Measurements from ENCODE around the gene UBTFL1. TPM values are rescaled to one million over a fixed set of nuclear protein-coding genes. Genes with fewer than 3 reads are reported as not detected.

Gene UBTFL1
- total RNA-seq, 1 experiment from 2014 or later, result not detected

DNA sequence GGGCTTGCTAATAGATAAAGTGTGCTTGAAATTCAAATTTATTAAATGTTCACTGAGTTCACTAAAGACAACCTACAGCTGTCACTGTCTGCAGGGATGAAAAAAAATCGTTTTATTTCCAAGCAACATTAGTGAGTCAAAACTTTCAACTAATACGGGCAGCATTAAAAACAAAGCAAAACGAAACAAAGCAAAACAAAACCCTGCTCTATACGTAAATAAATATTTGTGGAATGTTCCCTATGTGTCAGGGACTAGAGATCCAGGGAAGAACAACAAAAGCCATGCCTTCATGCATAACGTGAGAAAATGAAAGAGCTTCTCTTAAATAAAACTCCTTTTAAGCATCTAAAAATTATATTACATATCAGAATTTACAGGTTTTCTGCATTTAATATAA, 49.3 kb downstream of the UBTFL1 start:
- H2BK12ac ChIP-seq (ENCODE audit: insufficient read length, low read depth, low read length), result no peak overlapping the region
- H3K4me3 Mint-ChIP-seq, result peak overlapping the region; percentile 72 to 78

More for the DNA sequence above, 49.3 kb downstream of the UBTFL1 start:
- no peaks in the 10 kb centered on the region; the same call in 1 of the 2 replicates for H3K4me1 ChIP-seq (ENCODE audit: insufficient read depth, low read length)
- H3T11ph ChIP-seq (ENCODE audit: low read length), result no peak overlapping the region
- Mint-ChIP-seq H3K27ac (peak overlapping the region in 1 of 3 experiments; percentile 4; a peak in 1 of 7 replicates), H3K36me3 (ENCODE audit: insufficient read depth in 1 of 3, low read depth in 3 of 3) (no peaks in the 10 kb centered on the region), H3K9me3 (no peaks in the 10 kb centered on the region), H3K4me1 (peaks cover 22 to 34% of the 10 kb centered on the region in 2 experiments), H3K27me3 (ENCODE audit: low read depth) (peaks cover 14% of the 10 kb centered on the region)
- H3K9ac ChIP-seq (ENCODE audit: extremely low read depth, insufficient read length, low read length), result peak overlapping the region; percentile 56
- no peak overlapping the region for H3K4ac ChIP-seq (ENCODE audit: low read depth, low read length)
- no peak overlapping the region for H4K91ac ChIP-seq (ENCODE audit: insufficient read length, low read depth, low read length)
- no peak overlapping the region for H2AFZ ChIP-seq (ENCODE audit: low read length)
- H3K56ac ChIP-seq (ENCODE audit: insufficient read length, low read depth, low read length), result no peak overlapping the region
- no peaks in the 10 kb centered on the region for H4K20me1 ChIP-seq (ENCODE audit: control insufficient read depth, insufficient read depth, insufficient read length)
- H3K23ac ChIP-seq (ENCODE audit: insufficient read length, low read depth, low read length), result no peak overlapping the region
- H4K8ac ChIP-seq (replicated peaks; ENCODE audit: insufficient read length, low read depth, low read length), result no peak overlapping the region
- TF ChIP-seq, protein P1, sequence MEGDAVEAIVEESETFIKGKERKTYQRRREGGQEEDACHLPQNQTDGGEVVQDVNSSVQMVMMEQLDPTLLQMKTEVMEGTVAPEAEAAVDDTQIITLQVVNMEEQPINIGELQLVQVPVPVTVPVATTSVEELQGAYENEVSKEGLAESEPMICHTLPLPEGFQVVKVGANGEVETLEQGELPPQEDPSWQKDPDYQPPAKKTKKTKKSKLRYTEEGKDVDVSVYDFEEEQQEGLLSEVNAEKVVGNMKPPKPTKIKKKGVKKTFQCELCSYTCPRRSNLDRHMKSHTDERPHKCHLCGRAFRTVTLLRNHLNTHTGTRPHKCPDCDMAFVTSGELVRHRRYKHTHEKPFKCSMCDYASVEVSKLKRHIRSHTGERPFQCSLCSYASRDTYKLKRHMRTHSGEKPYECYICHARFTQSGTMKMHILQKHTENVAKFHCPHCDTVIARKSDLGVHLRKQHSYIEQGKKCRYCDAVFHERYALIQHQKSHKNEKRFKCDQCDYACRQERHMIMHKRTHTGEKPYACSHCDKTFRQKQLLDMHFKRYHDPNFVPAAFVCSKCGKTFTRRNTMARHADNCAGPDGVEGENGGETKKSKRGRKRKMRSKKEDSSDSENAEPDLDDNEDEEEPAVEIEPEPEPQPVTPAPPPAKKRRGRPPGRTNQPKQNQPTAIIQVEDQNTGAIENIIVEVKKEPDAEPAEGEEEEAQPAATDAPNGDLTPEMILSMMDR (conservative IDR thresholded peaks at IDR 0.05), result no peak
- H2BK120ac ChIP-seq (ENCODE audit: low read depth, low read length, poor library complexity, severe bottlenecking), result no peak overlapping the region
- H2BK20ac ChIP-seq (ENCODE audit: low read depth, low read length, poor library complexity, severe bottlenecking), result no peak overlapping the region
- no peak overlapping the region for H2BK5ac ChIP-seq (ENCODE audit: insufficient read length, low read length)
- H4K5ac ChIP-seq (ENCODE audit: insufficient read length, low read depth, low read length), result no peak overlapping the region
- no peak overlapping the region for H2BK15ac ChIP-seq (ENCODE audit: low read depth, low read length)
- H2AK5ac ChIP-seq (ENCODE audit: insufficient read length, low read length), result no peak overlapping the region
- no peak overlapping the region for H3K14ac ChIP-seq (ENCODE audit: insufficient read depth, low read length)
- H3K79me1 ChIP-seq (ENCODE audit: insufficient read depth, low read depth, low read length, poor library complexity, severe bottlenecking), result no peaks in the 10 kb centered on the region
- no peak for DNase-seq
- peak overlapping the region; percentile 92 for H3K4me2 ChIP-seq (ENCODE audit: insufficient read depth, insufficient read length, low read length)
- WGBS (ENCODE audit: extremely low coverage, insufficient read length, low lambda C conversion rate), result no CpG with 5 or more reads among the region's 5 CpGs
- H3K18ac ChIP-seq (ENCODE audit: insufficient read length, low read depth, low read length), result no peak overlapping the region
- no peak overlapping the region for H3K27ac ChIP-seq (ENCODE audit: insufficient read length, low read depth, low read length)
- H3K79me2 ChIP-seq (ENCODE audit: insufficient read depth, low read length), result no peaks in the 10 kb centered on the region
- H3K23me2 ChIP-seq (ENCODE audit: insufficient read length, low read depth, low read length, poor library complexity, severe bottlenecking), result peaks cover 10% of the 10 kb centered on the region
- H3K27me3 ChIP-seq (ENCODE audit: insufficient read depth, low read length), result no peaks in the 10 kb centered on the region
- no peaks in the 10 kb centered on the region for H3K9me3 ChIP-seq (ENCODE audit: control insufficient read depth, low read depth, low read length)

Other genes starting within 250 kb of the UBTFL1 start
- gene TRIM64B, start 207.5 kb upstream of the UBTFL1 start, total RNA-seq (2021), result not detected in 2 replicates
- not detected in 2 replicates for gene TRIM49D1, start 163.7 kb upstream of the UBTFL1 start, total RNA-seq (2021)
- not detected in 2 replicates for gene TRIM49D2, start 161.9 kb upstream of the UBTFL1 start, total RNA-seq (2021)
- not detected in 2 replicates for gene TRIM64, start 119.9 kb upstream of the UBTFL1 start, total RNA-seq (2021)
- not detected in 2 replicates for gene TRIM49C, start 54.8 kb upstream of the UBTFL1 start, total RNA-seq (2021)
- gene NAALAD2, start 48.7 kb downstream of the UBTFL1 start, total RNA-seq (2021), result 1.8 and 2.1 TPM in 2 replicates
- 76.6 and 77.7 TPM in 2 replicates for gene CHORDC1, start 137.1 kb downstream of the UBTFL1 start, total RNA-seq (2021)